Ovary (tissue), 9 donors: Measurements from ENCODE around the gene SOHLH1. TPM values are rescaled to one million over a fixed set of nuclear protein-coding genes. Genes with fewer than 3 reads are reported as not detected.

Source experiments
- DNase-seq, 5 donors: peaks; one replicate each; pipeline ENCODE4 v3.0.0-alpha.2; 2019 to 2020
- H3K27ac ChIP-seq, 2 donors: fragments of 200-600 bp; one replicate each; pipeline versions ENCODE4 v1.5.1 to v1.8.0; 2019 to 2022
- H3K27me3 ChIP-seq: fragments of 200-600 bp; one replicate; pipeline ENCODE4 v1.8.0; 2022
- H3K36me3 ChIP-seq: fragments of 200-600 bp; sonication (generic); one replicate; pipeline ENCODE4 v1.5.1; 2019
- H3K4me1 ChIP-seq: one replicate; pipeline ENCODE4 v1.8.1; 2013; ENCODE audit warnings: mild to moderate bottlenecking, moderate library complexity; ENCODE audit not compliant: insufficient read depth
- H3K4me3 ChIP-seq: fragments of 200-600 bp; sonication (generic); one replicate; pipeline ENCODE4 v1.5.1; 2017
- H3K9me3 ChIP-seq, 2 donors: fragments of 200-600 bp in 1 of 2; sonication (generic) in 1 of 2; one replicate each; pipeline versions ENCODE4 v1.5.1 to v1.8.1; 2013 to 2019; ENCODE audit warnings: mild to moderate bottlenecking in 1 of 2, moderate library complexity in 1 of 2
- CTCF ChIP-seq, 3 donors: fragments of 450-650 bp in 2 of 3; fragments of 200-600 bp in 1 of 3; IDR thresholded peaks; one replicate each; pipeline versions ENCODE4 v1.5.1 to v1.8.0; 2016 to 2022; ENCODE audit warnings: antibody characterized with exemption in 3 of 3, mild to moderate bottlenecking in 1 of 3
- EP300 ChIP-seq: sonication (generic); formaldehyde crosslinking; IDR thresholded peaks from one replicate; pipeline ENCODE4 v1.6.1; 2017; ENCODE audit warnings: antibody characterized with exemption
- POLR2A ChIP-seq: fragments of 450-650 bp; IDR thresholded peaks from one replicate; pipeline ENCODE4 v1.6.1; 2017; ENCODE audit warnings: antibody characterized with exemption, mild to moderate bottlenecking, moderate library complexity
- WGBS, 3 donors: extraction: QIAGEN DNeasy Blood & Tissue Kit in 1 of 3; methylation state at CpG; one replicate each; pipeline versions ENCODE4 v1.1.5 to v1.1.7; 2013 to 2017; 5-methylcytosine and 5-hydroxymethylcytosine counted together
- intact Hi-C, 4 donors: fragments of 100-400 bp; cut with DNase I; formaldehyde crosslinking; loops; one replicate each; pipeline versions ENCODE4 v1.11.0 to v1.15.1; 2022 to 2023
- polyA plus RNA-seq, 2 donors: library from polyadenylated mRNA; stranded (reverse); fragments of 200-250 nt in 1 of 2; fragments of 350-450 nt in 1 of 2; fragmentation: Illumina TruSeq in 1 of 2; extraction: RNeasy Lipid Tissue Mini Kit (QIAGEN cat#74804) in 1 of 2; gene quantifications; one replicate each; pipeline ENCODE4 v1.2.3, GENCODE V29; 2013 to 2014
- total RNA-seq, 7 donors: library from RNA; depleted of rRNA in 2 of 7; stranded (reverse); fragments of >200 nt in 2 of 7; fragmentation: NEBNext Ultra II Directional in 3 of 7; extraction: Animal tissue kit (Norgen Biotek cat#: 25700) in 3 of 7; gene quantifications; one replicate each; pipeline versions ENCODE4 v1.1.0 to v1.2.4, GENCODE V29; 2016 to 2023
- donor health status: DM: no; HTN: no; CAD: no; lungs with moderate emphysema.
- donor health status: DM: no; HTN: no; CAD: no.
- donor health status: Bipolar disorder and iron deficiency.
- donor health status: DM: yes; HTN: yes; CAD: no.
- donor health status: DM: no; HTN: no; CAD: no.
- donor health status: DM: yes; HTN: yes; CAD: no.

Gene SOHLH1
- total and polyA plus RNA-seq, 9 donors, result 0.17 to 0.36 TPM; not detected in 7

GRCh38 chr9:135736979-135737839, 37.9 kb upstream of the SOHLH1 start:
- Histone ChIP-seq H3K36me3 (no peaks in the 10 kb centered on the region), H3K9me3 (no peaks in the 10 kb centered on the region), H3K4me3 (no peak overlapping the region), H3K4me1 (no peaks in the 10 kb centered on the region), H3K27me3 (no peaks in the 10 kb centered on the region), H3K27ac (no peak overlapping the region)
- WGBS, 3 donors, result 59 to 70% (median 66%) methylated on average over 20 to 23 of the region's 23 CpGs
- intact Hi-C loops, result no loop called here
- DNase-seq, result no peak
- TF ChIP-seq POLR2A (no peak), CTCF (IDR thresholded peaks at IDR 0.05) (no peak), EP300 (no peak)

DNA sequence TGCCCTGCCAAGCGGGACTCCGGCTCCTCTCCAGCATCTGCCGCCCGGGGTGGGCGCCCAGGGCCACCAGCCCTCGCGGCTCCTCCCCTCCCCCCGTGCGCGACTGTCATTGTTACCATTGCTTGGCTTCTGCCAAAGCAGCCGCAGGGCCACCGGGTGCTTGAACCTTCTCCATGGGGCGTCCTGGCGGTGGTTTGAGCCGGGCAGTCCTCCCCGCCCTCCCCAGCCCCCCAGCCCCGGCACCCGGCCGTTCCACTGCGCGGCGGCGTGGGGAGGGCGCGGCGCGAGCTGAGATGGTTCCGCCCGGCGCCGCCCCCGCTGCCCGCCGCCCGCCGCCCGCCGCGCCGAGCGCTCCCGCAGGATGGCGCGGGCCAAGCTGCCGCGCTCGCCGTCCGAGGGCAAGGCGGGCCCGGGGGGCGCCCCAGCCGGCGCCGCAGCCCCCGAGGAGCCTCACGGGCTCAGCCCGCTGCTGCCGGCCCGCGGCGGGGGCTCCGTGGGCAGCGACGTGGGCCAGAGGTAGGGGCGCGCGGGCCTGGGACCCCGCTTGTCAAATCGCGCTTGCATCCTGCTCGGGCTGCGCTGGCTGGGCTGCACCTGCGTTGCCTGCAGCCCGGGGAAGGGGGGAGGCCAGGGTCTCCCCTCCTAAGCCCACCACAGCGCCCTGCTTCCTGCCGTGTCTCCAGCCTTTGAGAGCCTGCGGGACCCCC, 37.1 kb upstream of the SOHLH1 start:
- Histone ChIP-seq H3K27ac (no peak overlapping the region), H3K4me3 (no peak overlapping the region), H3K36me3 (no peaks in the 10 kb centered on the region), H3K27me3 (no peaks in the 10 kb centered on the region), H3K4me1 (no peaks in the 10 kb centered on the region), H3K9me3 (no peaks in the 10 kb centered on the region)
- intact Hi-C loops, result no loop called here
- TF ChIP-seq CTCF (IDR thresholded peaks at IDR 0.05) (no peak), POLR2A (no peak), EP300 (no peak)
- DNase-seq, result no peak
- 2 to 5% (median 3%) methylated on average over 26 to 77 of the region's 78 CpGs for WGBS, 3 donors

- no peak for DNase-seq
- intact Hi-C loops, result no loop called here
- no peaks in the 10 kb centered on the region for H3K27me3 ChIP-seq
- H3K27ac ChIP-seq, result no peak overlapping the region
- H3K4me1 ChIP-seq, result no peaks in the 10 kb centered on the region
- WGBS, 3 donors, result 82 to 84% (median 83%) methylated on average over 24 to 27 of the region's 27 CpGs
- no peaks in the 10 kb centered on the region for H3K9me3 ChIP-seq
- TF ChIP-seq EP300, result no peak
- no peak for TF ChIP-seq POLR2A
- no peak for TF ChIP-seq CTCF (IDR thresholded peaks at IDR 0.05)
- no peaks in the 10 kb centered on the region for H3K36me3 ChIP-seq
- H3K4me3 ChIP-seq, result no peak overlapping the region
Measured at GRCh38 chr9:135734616-135735144, 35.4 kb upstream of the SOHLH1 start.

GRCh38 chr9:135732569-135733257, 33.4 kb upstream of the SOHLH1 start:
- no peaks in the 10 kb centered on the region for H3K4me1 ChIP-seq
- H3K27me3 ChIP-seq, result no peaks in the 10 kb centered on the region
- DNase-seq, result no peak
- no peak overlapping the region for H3K27ac ChIP-seq
- no peak overlapping the region for H3K4me3 ChIP-seq
- TF ChIP-seq CTCF (IDR thresholded peaks at IDR 0.05), result no peak
- no peak for TF ChIP-seq POLR2A
- no peak for TF ChIP-seq EP300
- no peaks in the 10 kb centered on the region for H3K9me3 ChIP-seq
- H3K36me3 ChIP-seq, result no peaks in the 10 kb centered on the region
- 27 to 40% (median 27%) methylated on average over 6 of the region's 6 CpGs for WGBS, 3 donors
- intact Hi-C loops, result no loop called here
